ENCODE results near the gene CMTR1.
"Not testable (repeated sequence)": the region's sequence is repeated elsewhere in the genome, so short reads cannot be mapped to it uniquely, and the experiment has no call there.

Gene CMTR1

DNA sequence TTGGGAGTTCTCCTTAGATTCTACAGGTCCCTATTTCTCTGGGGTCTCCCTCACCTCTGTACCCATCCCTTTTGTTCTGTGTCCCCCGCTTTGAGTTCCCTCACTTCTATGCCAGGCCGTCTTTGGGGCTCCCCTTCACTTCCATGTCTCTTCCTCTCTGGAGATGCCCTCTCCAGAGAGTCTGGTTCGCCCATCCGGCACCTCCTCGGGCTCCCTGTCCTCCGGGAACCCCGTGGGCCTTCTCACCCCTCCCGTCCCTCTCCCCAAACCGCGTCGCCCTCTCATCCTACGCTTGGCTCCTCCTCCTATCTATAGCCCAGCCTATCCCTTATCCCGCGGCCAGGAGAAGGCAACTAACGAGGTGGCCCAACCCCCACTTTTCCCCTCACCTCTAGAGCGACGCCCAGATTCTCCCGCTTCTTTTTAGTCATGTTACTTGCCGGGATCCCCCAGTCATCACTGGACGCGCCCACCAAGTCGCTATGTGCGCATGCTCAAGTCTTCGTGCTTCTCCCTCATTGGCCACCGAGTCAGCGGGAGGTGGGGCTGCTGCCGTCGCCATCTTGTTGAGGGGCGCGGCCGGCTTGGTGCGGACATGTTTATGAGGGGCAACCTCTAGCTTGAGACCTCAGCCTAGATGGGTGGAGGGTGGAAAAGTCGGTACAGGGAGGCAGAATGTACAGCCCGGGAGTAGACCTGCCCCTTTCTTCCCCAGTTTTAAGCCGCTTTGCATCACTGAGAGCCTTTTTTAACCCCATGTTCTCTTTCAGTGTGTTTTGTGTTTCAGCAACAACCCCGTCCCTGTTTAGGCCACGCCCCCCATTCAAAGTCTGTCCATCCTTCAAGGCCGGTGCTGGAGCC is 66.6 kb downstream of the CMTR1 start, which contains the start of gene CCDC167:
Gene CCDC167 (minus strand): TSS at position 461 of the 861 bp plus-strand sequence. CDS start 30 bp downstream, at position 431.
- H3K4me3 ChIP-seq (ENCODE audit: low read depth, low read length), result peak within 1 kb of the TSS; percentile 89
- TF ChIP-seq, protein P1, sequence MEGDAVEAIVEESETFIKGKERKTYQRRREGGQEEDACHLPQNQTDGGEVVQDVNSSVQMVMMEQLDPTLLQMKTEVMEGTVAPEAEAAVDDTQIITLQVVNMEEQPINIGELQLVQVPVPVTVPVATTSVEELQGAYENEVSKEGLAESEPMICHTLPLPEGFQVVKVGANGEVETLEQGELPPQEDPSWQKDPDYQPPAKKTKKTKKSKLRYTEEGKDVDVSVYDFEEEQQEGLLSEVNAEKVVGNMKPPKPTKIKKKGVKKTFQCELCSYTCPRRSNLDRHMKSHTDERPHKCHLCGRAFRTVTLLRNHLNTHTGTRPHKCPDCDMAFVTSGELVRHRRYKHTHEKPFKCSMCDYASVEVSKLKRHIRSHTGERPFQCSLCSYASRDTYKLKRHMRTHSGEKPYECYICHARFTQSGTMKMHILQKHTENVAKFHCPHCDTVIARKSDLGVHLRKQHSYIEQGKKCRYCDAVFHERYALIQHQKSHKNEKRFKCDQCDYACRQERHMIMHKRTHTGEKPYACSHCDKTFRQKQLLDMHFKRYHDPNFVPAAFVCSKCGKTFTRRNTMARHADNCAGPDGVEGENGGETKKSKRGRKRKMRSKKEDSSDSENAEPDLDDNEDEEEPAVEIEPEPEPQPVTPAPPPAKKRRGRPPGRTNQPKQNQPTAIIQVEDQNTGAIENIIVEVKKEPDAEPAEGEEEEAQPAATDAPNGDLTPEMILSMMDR (IDR thresholded peaks at IDR 0.05; ENCODE audit: insufficient read depth, low read depth, low read length, missing control alignments), result no peak
- DNase-seq (ENCODE audit: low read depth), result peak; percentile 99

DNA sequence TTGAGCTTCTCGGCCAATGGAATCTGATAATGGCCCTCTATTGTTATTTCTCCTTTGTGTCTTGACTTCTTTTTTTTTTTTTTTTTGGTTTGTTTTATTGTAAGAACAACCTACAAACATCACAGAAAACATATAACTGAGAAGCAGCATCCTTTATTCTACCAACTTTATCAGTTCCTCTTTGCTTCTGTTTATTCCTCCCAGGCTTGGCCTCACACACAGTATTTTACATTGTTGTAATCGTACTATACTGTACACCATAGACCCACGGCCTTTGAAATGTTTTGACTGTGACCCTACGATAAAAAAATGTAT is 67.2 kb downstream of the CMTR1 start:
- no peak overlapping the region; the same call in 1 of the 2 replicates for H3K4me3 ChIP-seq (ENCODE audit: low read depth, low read length)
- TF ChIP-seq, protein P1 (IDR thresholded peaks at IDR 0.05; ENCODE audit: insufficient read depth, low read depth, low read length, missing control alignments), result no peak
- DNase-seq (ENCODE audit: low read depth), result no peak

DNA sequence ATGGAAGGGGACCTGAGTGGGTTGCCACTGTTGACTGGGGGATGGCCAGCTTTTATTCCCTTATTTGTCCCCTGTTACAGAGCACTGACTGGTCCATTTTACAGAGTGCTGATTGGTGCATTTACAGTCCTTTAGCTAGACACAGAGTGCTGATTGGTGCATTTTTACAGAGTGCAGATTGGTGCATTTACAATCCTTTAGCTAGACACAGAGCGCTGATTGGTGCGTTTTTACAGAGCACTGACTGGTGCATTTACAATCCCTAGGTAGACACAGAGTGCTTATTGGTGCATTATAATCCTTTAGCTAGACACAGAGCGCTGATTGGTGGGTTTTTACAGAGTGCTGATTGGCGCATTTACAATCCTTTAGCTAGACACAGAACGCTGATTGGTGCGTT is 67.9 kb downstream of the CMTR1 start:
- not testable (repeated sequence) for H3K4me3 ChIP-seq (ENCODE audit: low read depth, low read length); DNase-seq (ENCODE audit: low read depth)

GRCh38 chr6:37501632-37502491 is 68.8 kb downstream of the CMTR1 start:
- DNase-seq (ENCODE audit: low read depth), result no peak
- TF ChIP-seq, protein P1 (IDR thresholded peaks at IDR 0.05; ENCODE audit: insufficient read depth, low read depth, low read length, missing control alignments), result no peak
- H3K4me3 ChIP-seq (ENCODE audit: low read depth, low read length), result no peak overlapping the region

DNA sequence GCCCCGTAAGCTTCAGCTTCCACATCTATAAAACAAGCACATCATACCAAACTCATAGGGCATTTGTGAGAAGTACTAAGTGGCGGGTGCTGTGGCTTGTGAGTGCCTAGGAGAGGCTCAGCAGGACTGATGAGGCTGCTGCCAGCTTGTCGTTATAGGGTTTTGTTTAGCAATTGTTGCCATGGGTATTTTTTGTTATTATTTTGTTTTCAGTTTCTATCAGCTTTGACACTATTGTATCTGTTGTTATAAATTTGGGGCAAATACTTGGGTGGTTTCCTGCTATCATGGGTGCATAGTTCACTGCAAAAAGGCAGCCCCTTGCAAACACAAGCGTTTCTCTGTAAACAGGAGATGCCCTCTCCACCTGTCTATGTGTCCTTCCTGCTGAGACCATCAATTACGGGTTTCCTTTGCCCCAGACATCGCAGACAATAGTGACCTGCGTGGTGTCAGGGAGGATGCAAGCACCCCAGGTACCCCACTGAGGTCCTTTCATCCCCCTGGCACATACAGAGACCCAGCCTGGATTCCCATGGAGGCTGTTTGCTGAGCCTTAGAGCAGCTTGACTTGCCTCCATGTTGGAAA is 69.8 kb downstream of the CMTR1 start:
- TF ChIP-seq, protein P1 (IDR thresholded peaks at IDR 0.05; ENCODE audit: insufficient read depth, low read depth, low read length, missing control alignments), result no peak
- H3K4me3 ChIP-seq (ENCODE audit: low read depth, low read length), result no peak overlapping the region
- DNase-seq (ENCODE audit: low read depth), result peak; percentile 68

DNA sequence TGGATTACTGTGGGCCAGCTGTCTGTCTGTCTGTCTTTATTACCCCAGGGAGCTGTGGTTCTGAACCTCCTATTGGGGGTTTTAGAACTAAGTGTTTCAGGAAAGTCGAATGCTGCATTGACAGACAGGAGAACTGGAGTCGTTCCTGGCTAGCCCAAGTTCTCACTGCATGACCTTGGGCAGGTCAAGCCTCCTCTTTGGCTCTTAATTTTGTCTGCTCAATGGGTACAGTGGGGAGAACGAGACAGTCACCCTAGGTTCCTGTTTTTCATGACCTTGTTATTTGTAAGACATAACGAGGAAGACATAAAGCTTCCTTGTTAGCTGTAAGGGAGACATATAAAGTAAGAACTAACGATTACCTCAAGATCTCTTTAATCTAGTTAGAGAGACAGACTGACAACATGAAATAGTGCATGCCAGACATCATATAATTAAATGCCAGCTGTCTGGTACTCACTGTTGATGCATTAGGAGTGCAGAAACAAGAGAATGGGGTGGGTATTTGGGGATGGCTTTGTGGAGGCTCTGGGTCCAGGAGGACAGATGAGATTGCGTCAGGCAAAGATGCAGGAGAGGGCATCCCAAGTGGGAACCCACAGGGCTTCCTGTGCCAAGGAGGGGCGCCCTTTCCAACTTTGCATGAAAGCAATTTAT is 70.4 kb downstream of the CMTR1 start:
- no peak overlapping the region for H3K4me3 ChIP-seq (ENCODE audit: low read depth, low read length)
- DNase-seq (ENCODE audit: low read depth), result peak; percentile 64
- TF ChIP-seq, protein P1 (IDR thresholded peaks at IDR 0.05; ENCODE audit: insufficient read depth, low read depth, low read length, missing control alignments), result no peak

All from GM12865 (cell line).